ENCODE measurements around the gene PKDCC.

The PKDCC gene

GRCh38 chr2:42089340-42089925 is 41.6 kb downstream of the PKDCC start:
- DNase-seq (ENCODE audit: low spot score), result peak; percentile 54

GRCh38 chr2:42090216-42090615 is 42.4 kb downstream of the PKDCC start:
- no peak for DNase-seq (ENCODE audit: low spot score)

- DNase-seq (ENCODE audit: low spot score), result no peak
Observed at GRCh38 chr2:42091671-42092070, 43.9 kb downstream of the PKDCC start.

- no peak for DNase-seq (ENCODE audit: low spot score)
Observed at GRCh38 chr2:42092084-42092996, 44.5 kb downstream of the PKDCC start.

GRCh38 chr2:42094114-42094513 is 46.3 kb downstream of the PKDCC start:
- no peak for DNase-seq (ENCODE audit: low spot score)

- peak; percentile 57 for DNase-seq (ENCODE audit: low spot score)
Observed at GRCh38 chr2:42095923-42096408, 48.1 kb downstream of the PKDCC start.

GRCh38 chr2:42096869-42097591 is 49.2 kb downstream of the PKDCC start:
- no peak for DNase-seq (ENCODE audit: low spot score)

- DNase-seq (ENCODE audit: low spot score), result no peak
Observed at GRCh38 chr2:42098571-42099437, 51.0 kb downstream of the PKDCC start.

- DNase-seq (ENCODE audit: low spot score), result no peak
Observed at GRCh38 chr2:42099438-42100173, 51.8 kb downstream of the PKDCC start.

- DNase-seq (ENCODE audit: low spot score), result no peak
Observed at GRCh38 chr2:42100683-42101205, 52.9 kb downstream of the PKDCC start.

GRCh38 chr2:42101206-42102023 is 53.6 kb downstream of the PKDCC start:
- DNase-seq (ENCODE audit: low spot score), result no peak

- peak; percentile 82 for DNase-seq (ENCODE audit: low spot score)
Observed at GRCh38 chr2:42102024-42102590, 54.3 kb downstream of the PKDCC start.

- DNase-seq (ENCODE audit: low spot score), result peak; percentile 88
Observed at GRCh38 chr2:42102591-42103450, 55.0 kb downstream of the PKDCC start.

- no peak for DNase-seq (ENCODE audit: low spot score)
Observed at GRCh38 chr2:42103829-42104228, 56.0 kb downstream of the PKDCC start.

- no peak for DNase-seq (ENCODE audit: low spot score)
Observed at GRCh38 chr2:42104621-42105020, 56.8 kb downstream of the PKDCC start.

GRCh38 chr2:42105330-42106256 is 57.8 kb downstream of the PKDCC start:
- DNase-seq (ENCODE audit: low spot score), result no peak

- DNase-seq (ENCODE audit: low spot score), result no peak
Observed at GRCh38 chr2:42106257-42106816, 58.5 kb downstream of the PKDCC start.
